Neural cell (in vitro differentiated cells): ENCODE results near the gene MRE11. TPM values are rescaled to one million over a fixed set of nuclear protein-coding genes. Genes with fewer than 3 reads are reported as not detected.

Experiments used
- H2AFZ ChIP-seq: fragments of 200-600, 300-800 bp; sonication (generic), shearing (Covaris generic); 2 replicates; pipeline ENCODE4 v1.6.0; 2014; ENCODE audit warnings: low read depth, mild to moderate bottlenecking, antibody characterized with exemption, low read length, moderate library complexity
- H3F3A ChIP-seq: fragments of 200-600 bp; shearing (Covaris generic); 2 replicates; pipeline ENCODE4 v1.6.1; 2016; ENCODE audit warnings: mild to moderate bottlenecking, moderate library complexity, mixed read lengths, antibody characterized with exemption, low read length; ENCODE audit not compliant: insufficient read depth, poor library complexity, severe bottlenecking
- H3K27ac ChIP-seq: fragments of 200-600, 300-800 bp; sonication (generic), shearing (Covaris generic); 2 replicates; pipeline ENCODE4 v1.5.1; 2014; ENCODE audit warnings: mild to moderate bottlenecking, low read length, moderate library complexity
- H3K27me3 ChIP-seq: fragments of 300-800, 200-600 bp; sonication (generic), shearing (Covaris generic); 2 replicates; pipeline ENCODE4 v1.6.0; 2014; ENCODE audit warnings: mild to moderate bottlenecking, low read depth, low read length, moderate library complexity; ENCODE audit not compliant: insufficient read depth
- H3K36me3 ChIP-seq: fragments of 300-800, 200-600 bp; sonication (generic), shearing (Covaris generic); 2 replicates; pipeline ENCODE4 v1.5.1; 2014; ENCODE audit warnings: mild to moderate bottlenecking, antibody characterized with exemption, low read length, moderate library complexity; ENCODE audit not compliant: insufficient read depth
- H3K4me2 ChIP-seq: fragments of 300-800, 200-600 bp; sonication (generic), shearing (Covaris generic); 2 replicates; pipeline ENCODE4 v1.6.0; 2014; ENCODE audit warnings: mild to moderate bottlenecking, low read length
- H3K4me3 ChIP-seq: fragments of 300-800, 200-600 bp; sonication (generic), shearing (Covaris generic); 2 replicates; pipeline ENCODE4 v1.5.1; 2014; ENCODE audit warnings: mild to moderate bottlenecking, low read length, moderate library complexity
- H3K79me2 ChIP-seq: fragments of 200-600 bp; shearing (Covaris generic); replicated peaks from 2 replicates; pipeline ENCODE4 v1.6.0; 2014; ENCODE audit warnings: mild to moderate bottlenecking, low read length, moderate library complexity; ENCODE audit not compliant: insufficient read depth
- H3K9ac ChIP-seq: fragments of 300-800, 200-600 bp; sonication (generic), shearing (Covaris generic); 2 replicates; pipeline ENCODE4 v1.6.1; 2016; ENCODE audit warnings: mild to moderate bottlenecking, low read length, mixed read lengths
- H3K9me2 ChIP-seq: fragments of 200-600 bp; shearing (Covaris generic); 2 replicates; pipeline ENCODE4 v1.6.1; 2016; ENCODE audit warnings: mild to moderate bottlenecking, low read length, mixed read lengths; ENCODE audit not compliant: insufficient read depth
- H3K9me3 ChIP-seq: fragments of 200-600, 300-800 bp; sonication (generic), shearing (Covaris generic); 2 replicates; pipeline ENCODE4 v1.6.1; 2016; ENCODE audit warnings: mild to moderate bottlenecking, mixed run types, low read length, moderate library complexity, mixed read lengths
- H4K20me1 ChIP-seq: fragments of 200-600 bp; shearing (Covaris generic); 2 replicates; pipeline ENCODE4 v1.6.1; 2016; ENCODE audit warnings: mild to moderate bottlenecking, mixed run types; ENCODE audit not compliant: insufficient read depth
- CTCF ChIP-seq: fragments of 450-650 bp; IDR thresholded peaks from 2 replicates; pipeline ENCODE4 v1.5.1; 2014; ENCODE audit warnings: antibody characterized with exemption, mild to moderate bottlenecking, moderate library complexity; ENCODE audit not compliant: poor library complexity, severe bottlenecking
- EP300 ChIP-seq: fragments of 450-650 bp; conservative IDR thresholded peaks from 2 replicates; pipeline ENCODE4 v1.6.1; 2014; ENCODE audit warnings: antibody characterized with exemption, mild to moderate bottlenecking, moderate library complexity; ENCODE audit not compliant: poor library complexity, severe bottlenecking
- EZH2 ChIP-seq: fragments of 200-600, 300-800 bp; shearing (Covaris generic), sonication (generic); IDR thresholded peaks from 2 replicates; pipeline ENCODE4 v1.6.1; 2014; ENCODE audit warnings: antibody characterized with exemption, low read length, borderline replicate concordance, mild to moderate bottlenecking; ENCODE audit not compliant: insufficient read depth, poor library complexity, severe bottlenecking
- MXI1 ChIP-seq: fragments of 450-650 bp; conservative IDR thresholded peaks from 2 replicates; pipeline ENCODE4 v1.6.1; 2014; ENCODE audit warnings: antibody characterized with exemption, mild to moderate bottlenecking; ENCODE audit not compliant: poor library complexity, severe bottlenecking
- POLR2AphosphoS5 ChIP-seq: IDR thresholded peaks from 2 replicates; pipeline ENCODE4 v1.6.1; 2012
- RAD21 ChIP-seq: fragments of 450-650 bp; conservative IDR thresholded peaks from 2 replicates; pipeline ENCODE4 v1.6.1; 2014; ENCODE audit warnings: antibody characterized with exemption, mild to moderate bottlenecking, moderate library complexity
- SMC3 ChIP-seq: fragments of 450-650 bp; conservative IDR thresholded peaks from 2 replicates; pipeline ENCODE4 v1.6.1; 2014; ENCODE audit warnings: antibody characterized with exemption, mild to moderate bottlenecking, moderate library complexity; ENCODE audit not compliant: poor library complexity
- TAF1 ChIP-seq: IDR thresholded peaks from 2 replicates; pipeline ENCODE4 v1.6.1; 2012; ENCODE audit warnings: low read depth
- polyA plus RNA-seq: library from polyadenylated mRNA; depleted of rRNA; stranded (reverse); fragments of >200 nt; gene quantifications from 2 replicates; pipeline ENCODE4 v1.2.3, GENCODE V29; 2014
- TF ChIP-seq, protein P1 (sequence below): IDR thresholded peaks from 2 replicates; pipeline ENCODE4 v1.6.1; 2012; ENCODE audit warnings: borderline replicate concordance

Gene MRE11
- polyA plus RNA-seq, 1 donor from 2014 or later, result 5.1 TPM

- Histone ChIP-seq H3K4me2 (no peak overlapping the region), H3K79me2 (no peaks in the 10 kb centered on the region), H3K9me3 (no peaks in the 10 kb centered on the region), H3K9me2 (no peaks in the 10 kb centered on the region), H3K27me3 (no peaks in the 10 kb centered on the region), H2AFZ (no peak overlapping the region), H3K36me3 (no peaks in the 10 kb centered on the region), H3F3A (no peaks in the 10 kb centered on the region), H3K9ac (no peak overlapping the region), H3K27ac (no peak overlapping the region), H3K4me3 (no peak overlapping the region), H4K20me1 (no peaks in the 10 kb centered on the region)
- TF ChIP-seq TAF1 (no peak), EP300 (no peak), POLR2AphosphoS5 (no peak), EZH2 (no peak), RAD21 (no peak), CTCF (no peak)
- TF ChIP-seq, protein P1, sequence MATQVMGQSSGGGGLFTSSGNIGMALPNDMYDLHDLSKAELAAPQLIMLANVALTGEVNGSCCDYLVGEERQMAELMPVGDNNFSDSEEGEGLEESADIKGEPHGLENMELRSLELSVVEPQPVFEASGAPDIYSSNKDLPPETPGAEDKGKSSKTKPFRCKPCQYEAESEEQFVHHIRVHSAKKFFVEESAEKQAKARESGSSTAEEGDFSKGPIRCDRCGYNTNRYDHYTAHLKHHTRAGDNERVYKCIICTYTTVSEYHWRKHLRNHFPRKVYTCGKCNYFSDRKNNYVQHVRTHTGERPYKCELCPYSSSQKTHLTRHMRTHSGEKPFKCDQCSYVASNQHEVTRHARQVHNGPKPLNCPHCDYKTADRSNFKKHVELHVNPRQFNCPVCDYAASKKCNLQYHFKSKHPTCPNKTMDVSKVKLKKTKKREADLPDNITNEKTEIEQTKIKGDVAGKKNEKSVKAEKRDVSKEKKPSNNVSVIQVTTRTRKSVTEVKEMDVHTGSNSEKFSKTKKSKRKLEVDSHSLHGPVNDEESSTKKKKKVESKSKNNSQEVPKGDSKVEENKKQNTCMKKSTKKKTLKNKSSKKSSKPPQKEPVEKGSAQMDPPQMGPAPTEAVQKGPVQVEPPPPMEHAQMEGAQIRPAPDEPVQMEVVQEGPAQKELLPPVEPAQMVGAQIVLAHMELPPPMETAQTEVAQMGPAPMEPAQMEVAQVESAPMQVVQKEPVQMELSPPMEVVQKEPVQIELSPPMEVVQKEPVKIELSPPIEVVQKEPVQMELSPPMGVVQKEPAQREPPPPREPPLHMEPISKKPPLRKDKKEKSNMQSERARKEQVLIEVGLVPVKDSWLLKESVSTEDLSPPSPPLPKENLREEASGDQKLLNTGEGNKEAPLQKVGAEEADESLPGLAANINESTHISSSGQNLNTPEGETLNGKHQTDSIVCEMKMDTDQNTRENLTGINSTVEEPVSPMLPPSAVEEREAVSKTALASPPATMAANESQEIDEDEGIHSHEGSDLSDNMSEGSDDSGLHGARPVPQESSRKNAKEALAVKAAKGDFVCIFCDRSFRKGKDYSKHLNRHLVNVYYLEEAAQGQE, result no peak
Measured at GRCh38 chr11:94454301-94454700, 39.3 kb downstream of the MRE11 start.

DNA sequence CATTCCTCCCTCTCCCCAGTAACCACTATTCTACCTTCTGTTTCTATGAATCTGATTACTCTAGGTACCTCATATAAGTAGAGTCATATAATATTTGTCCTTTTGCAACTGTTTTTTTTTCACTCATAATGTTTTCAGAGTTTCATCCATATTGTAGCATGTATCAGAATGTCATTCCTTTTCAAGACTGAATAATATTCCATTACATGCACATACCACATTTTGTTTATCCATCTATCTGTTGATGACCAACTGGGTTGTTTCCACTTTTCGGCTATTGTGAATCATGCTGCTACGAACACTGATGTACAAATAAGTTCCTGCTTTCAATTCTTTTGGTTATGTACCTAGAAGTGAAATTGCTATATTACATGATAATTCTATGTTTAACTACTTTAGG is 40.7 kb downstream of the MRE11 start:
- Histone ChIP-seq H2AFZ (no peak overlapping the region), H3K9me3 (no peaks in the 10 kb centered on the region), H3K9ac (no peak overlapping the region), H3K4me2 (no peak overlapping the region), H3K79me2 (no peaks in the 10 kb centered on the region), H3K27me3 (no peaks in the 10 kb centered on the region), H3K9me2 (no peaks in the 10 kb centered on the region), H3F3A (no peaks in the 10 kb centered on the region), H3K27ac (no peak overlapping the region), H3K36me3 (no peaks in the 10 kb centered on the region), H3K4me3 (no peak overlapping the region), H4K20me1 (no peaks in the 10 kb centered on the region)
- TF ChIP-seq TAF1, result no peak
- TF ChIP-seq POLR2AphosphoS5, result no peak
- no peak for TF ChIP-seq SMC3
- no peak for TF ChIP-seq EZH2
- TF ChIP-seq, protein P1, result no peak
- TF ChIP-seq EP300, result no peak
- TF ChIP-seq MXI1, result no peak
- TF ChIP-seq RAD21, result no peak
- TF ChIP-seq CTCF, result no peak
